ENCODE measurements around the gene RPTOR. TPM values are rescaled to one million over a fixed set of nuclear protein-coding genes. Genes with fewer than 3 reads are reported as not detected.

The RPTOR gene
- total RNA-seq, 1 experiment from 2014 or later = 46.2 TPM

GRCh38 chr17:80998118-80998747, 453.6 kb downstream of the RPTOR start:
- peaks cover 5% of the 10 kb centered on the region for H3K79me2 ChIP-seq (ENCODE audit: low read length)
- H3K36me3 ChIP-seq (ENCODE audit: low read depth, low read length) = peaks cover 20% of the 10 kb centered on the region
- ChIA-PET CTCF (no interaction called here), POLR2A (ENCODE audit: unreplicated experiment) (no interaction called here)
- ATAC-seq (no peak), DNase-seq (no peak)
- H3K4me1 ChIP-seq (ENCODE audit: insufficient read depth, low read length) = peaks cover 30% of the 10 kb centered on the region
- no peak for TF ChIP-seq EZH2 (IDR thresholded peaks at IDR 0.05; ENCODE audit: low read length, unreplicated experiment)
- no peak for TF ChIP-seq EZH2phosphoT487 (IDR thresholded peaks at IDR 0.05; ENCODE audit: borderline replicate concordance, low read length)
- TF ChIP-seq, protein P1, sequence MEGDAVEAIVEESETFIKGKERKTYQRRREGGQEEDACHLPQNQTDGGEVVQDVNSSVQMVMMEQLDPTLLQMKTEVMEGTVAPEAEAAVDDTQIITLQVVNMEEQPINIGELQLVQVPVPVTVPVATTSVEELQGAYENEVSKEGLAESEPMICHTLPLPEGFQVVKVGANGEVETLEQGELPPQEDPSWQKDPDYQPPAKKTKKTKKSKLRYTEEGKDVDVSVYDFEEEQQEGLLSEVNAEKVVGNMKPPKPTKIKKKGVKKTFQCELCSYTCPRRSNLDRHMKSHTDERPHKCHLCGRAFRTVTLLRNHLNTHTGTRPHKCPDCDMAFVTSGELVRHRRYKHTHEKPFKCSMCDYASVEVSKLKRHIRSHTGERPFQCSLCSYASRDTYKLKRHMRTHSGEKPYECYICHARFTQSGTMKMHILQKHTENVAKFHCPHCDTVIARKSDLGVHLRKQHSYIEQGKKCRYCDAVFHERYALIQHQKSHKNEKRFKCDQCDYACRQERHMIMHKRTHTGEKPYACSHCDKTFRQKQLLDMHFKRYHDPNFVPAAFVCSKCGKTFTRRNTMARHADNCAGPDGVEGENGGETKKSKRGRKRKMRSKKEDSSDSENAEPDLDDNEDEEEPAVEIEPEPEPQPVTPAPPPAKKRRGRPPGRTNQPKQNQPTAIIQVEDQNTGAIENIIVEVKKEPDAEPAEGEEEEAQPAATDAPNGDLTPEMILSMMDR (conservative IDR thresholded peaks at IDR 0.05; ENCODE audit: low read depth, low read length) = no peak
- intact Hi-C loops (cut with micrococcal nuclease) = no loop called here
- H3K4me3 ChIP-seq (ENCODE audit: low read length) = no peak overlapping the region
- no peaks in the 10 kb centered on the region for H3F3A ChIP-seq (ENCODE audit: low read length, unreplicated experiment)
- H3K27ac ChIP-seq (ENCODE audit: low read length) = peak overlapping the region; percentile 79
- H4K20me1 ChIP-seq (ENCODE audit: low read length) = no peaks in the 10 kb centered on the region
- H3K9ac ChIP-seq (ENCODE audit: low read length) = peak overlapping the region; percentile 42; the same call in 1 of the 2 replicates
- H3K9me3 ChIP-seq (ENCODE audit: low read length) = no peaks in the 10 kb centered on the region
- no peaks in the 10 kb centered on the region for H3K9me2 ChIP-seq (replicated peaks; ENCODE audit: low read length)
- BruUV-seq (replicated peaks) = no TSS peak
- peak overlapping the region; percentile 53 for H3K4me2 ChIP-seq (ENCODE audit: low read length)
- no peak overlapping the region for H2AFZ ChIP-seq (ENCODE audit: low read length)
- no peaks in the 10 kb centered on the region for H3K27me3 ChIP-seq (ENCODE audit: low read length)

- Histone ChIP-seq H3K27me3 (ENCODE audit: low read length) (peaks cover 6% of the 10 kb centered on the region; the same call in 1 of the 2 replicates), H3K9ac (ENCODE audit: low read length) (no peak overlapping the region), H3K27ac (ENCODE audit: low read length) (no peak overlapping the region), H3K4me1 (ENCODE audit: insufficient read depth, low read length) (peaks cover 28% of the 10 kb centered on the region), H2AFZ (ENCODE audit: low read length) (no peak overlapping the region), H3F3A (ENCODE audit: low read length, unreplicated experiment) (no peaks in the 10 kb centered on the region), H3K36me3 (ENCODE audit: low read depth, low read length) (peaks cover 20% of the 10 kb centered on the region), H3K9me2 (replicated peaks; ENCODE audit: low read length) (no peaks in the 10 kb centered on the region), H3K9me3 (ENCODE audit: low read length) (no peaks in the 10 kb centered on the region), H3K79me2 (ENCODE audit: low read length) (no peaks in the 10 kb centered on the region), H3K4me3 (ENCODE audit: low read length) (no peak overlapping the region), H3K4me2 (ENCODE audit: low read length) (no peak overlapping the region), H4K20me1 (ENCODE audit: low read length) (no peaks in the 10 kb centered on the region)
- ChIA-PET POLR2A (ENCODE audit: unreplicated experiment) (no interaction called here), CTCF (no interaction called here)
- intact Hi-C loops (cut with micrococcal nuclease) = no loop called here
- DNase-seq = no peak
- no peak for ATAC-seq
- TF ChIP-seq EZH2phosphoT487 (IDR thresholded peaks at IDR 0.05; ENCODE audit: borderline replicate concordance, low read length) = no peak
- TF ChIP-seq EZH2 (IDR thresholded peaks at IDR 0.05; ENCODE audit: low read length, unreplicated experiment) = no peak
- TF ChIP-seq, protein P1 (conservative IDR thresholded peaks at IDR 0.05; ENCODE audit: low read depth, low read length) = no peak
- BruUV-seq (replicated peaks) = no TSS peak
Measured at GRCh38 chr17:80998748-80999535, 454.3 kb downstream of the RPTOR start.
